Pancreas (tissue), 10 donors: Measurements from ENCODE around the gene ANKRD23. TPM values are rescaled to one million over a fixed set of nuclear protein-coding genes. Genes with fewer than 3 reads are reported as not detected.
A peak's percentile ranks its signal among the peaks of the same experiment; 100 is the strongest.

ENCODE experiments used
- ATAC-seq, 4 donors: fragments of 200-7000 bp; cut with Tn5 transposase; one replicate each; pipeline versions ENCODE4 v1.8.0 to v1.9.1; 2020; ENCODE audit warnings: mild to moderate bottlenecking in 4 of 4, moderate library complexity in 4 of 4
- DNase-seq, 6 donors: peaks; one replicate each; pipeline ENCODE4 v3.0.0-alpha.2; 2020
- FAIRE-seq: peaks from 2 replicates; lab custom pipeline; 2012; peaks lifted over from hg19 to GRCh38; lab: Jason Lieb, UNC
- H3K27ac ChIP-seq, 4 donors: fragments of 200-600 bp; sonication (generic); 1 replicate in 3 of 4; 2 replicates in 1 of 4; pipeline versions ENCODE4 v1.5.0 to v1.8.0; 2020
- H3K27me3 ChIP-seq, 4 donors: fragments of 200-600 bp; one replicate each; pipeline ENCODE4 v1.8.0; 2021
- H3K36me3 ChIP-seq, 3 donors: fragments of 200-600 bp; sonication (generic) in 1 of 3; one replicate each; pipeline versions ENCODE4 v1.5.0 to v1.8.0; 2020 to 2021
- H3K4me1 ChIP-seq, 3 donors: fragments of 200-600 bp; one replicate each; pipeline ENCODE4 v1.8.0; 2021
- H3K4me3 ChIP-seq, 4 donors: fragments of 200-600 bp; sonication (generic) in 2 of 4; one replicate each; pipeline versions ENCODE4 v1.5.0 to v1.8.0; 2020 to 2021
- H3K9me3 ChIP-seq, 4 donors: fragments of 200-600 bp; one replicate each; pipeline ENCODE4 v1.8.0; 2021
- CTCF ChIP-seq, 4 donors: fragments of 200-600 bp; sonication (generic) in 3 of 4; IDR thresholded peaks; one replicate each; pipeline versions ENCODE4 v1.5.0 to v1.8.0; 2021; ENCODE audit warnings: antibody characterized with exemption in 4 of 4
- WGBS, 2 donors: extraction: QIAGEN DNeasy Blood & Tissue Kit; methylation state at CpG; one replicate each; pipeline ENCODE4 v1.1.7; 2013; 5-methylcytosine and 5-hydroxymethylcytosine counted together
- intact Hi-C, 3 donors: fragments of 100-400 bp; cut with DNase I; formaldehyde crosslinking; loops; one replicate each; pipeline versions ENCODE4 v1.11.1 to v1.14.2; 2022
- polyA plus RNA-seq, 2 donors: library from polyadenylated mRNA; stranded (reverse); fragments of 200-250 nt; gene quantifications; one replicate each; pipeline ENCODE4 v1.2.3, GENCODE V29; 2013
- total RNA-seq, 6 donors: library from RNA; stranded (reverse); fragmentation: NEBNext Ultra II Directional in 4 of 6; extraction: Animal tissue kit (Norgen Biotek cat#: 25700) in 4 of 6; gene quantifications; one replicate each; pipeline versions ENCODE4 v1.2.1 to v1.2.4, GENCODE V29; 2021 to 2023
- donor health status: healthy with polysubstance abuse.
- donor health status: DM: no; HTN: no; CAD: no; lungs with moderate emphysema.
- donor health status: DM: no; HTN: no; CAD: no.
- donor health status: control.
- donor health status: control.
- donor health status: Bipolar disorder and iron deficiency.
- donor health status: DM: yes; HTN: yes; CAD: no.
- donor health status: DM: no; HTN: no; CAD: no.
- donor health status: DM: no; HTN: no; CAD: no.
- donor health status: DM: yes; HTN: yes; CAD: no.

ANKRD23 gene
- total and polyA plus RNA-seq, 8 donors: 0.95 to 10.9 (median 2.9) TPM

GRCh38 chr2:96857667-96858372, 14.0 kb upstream of the ANKRD23 start, which contains the start of gene ANKRD39:
Gene ANKRD39, minus strand, starts transcription at chr2:96858016. Its CDS starts 29 bp downstream, at chr2:96857987.
- peaks cover 0 to 5% (median 0%) of the 10 kb centered on the region in 3 donors for H3K4me1 ChIP-seq
- DNase-seq (peak; percentile 97 to 99 (median 98)), ATAC-seq (peak; percentile 92 to 97 (median 95)), FAIRE-seq (no peak)
- peak; percentile 58 to 80 (median 68) for TF ChIP-seq CTCF (IDR thresholded peaks at IDR 0.05)
- no peaks in the 10 kb centered on the region for H3K9me3 ChIP-seq
- peak within 1 kb of the TSS; percentile 62 to 99 (median 72) for H3K4me3 ChIP-seq
- no peaks in the 10 kb centered on the region for H3K27me3 ChIP-seq
- peak within 1 kb of the TSS; percentile 28 to 79 (median 54) for H3K27ac ChIP-seq
- intact Hi-C loops: no loop called here
- peaks cover 0 to 17% (median 5%) of the 10 kb centered on the region in 3 donors for H3K36me3 ChIP-seq
- WGBS, 2 donors: 0% methylated on average over 52 to 81 of the region's 81 CpGs

GRCh38 chr2:96856776-96857666, 13.2 kb upstream of the ANKRD23 start:
- H3K9me3 ChIP-seq: no peaks in the 10 kb centered on the region
- peaks cover 0 to 5% (median 0%) of the 10 kb centered on the region in 3 donors for H3K4me1 ChIP-seq
- intact Hi-C loops: no loop called here
- ATAC-seq (peak; percentile 2 to 15 (median 6)), FAIRE-seq (no peak), DNase-seq (peak in 1 of 6 donors; percentile 50)
- peak overlapping the region; percentile 62 to 99 (median 72) for H3K4me3 ChIP-seq
- 15 to 17% methylated on average over 27 of the region's 27 CpGs for WGBS, 2 donors
- peaks cover 0 to 17% (median 5%) of the 10 kb centered on the region in 3 donors for H3K36me3 ChIP-seq
- TF ChIP-seq CTCF (IDR thresholded peaks at IDR 0.05): no peak
- peak overlapping the region; percentile 28 to 79 (median 54) for H3K27ac ChIP-seq
- H3K27me3 ChIP-seq: no peaks in the 10 kb centered on the region

DNA sequence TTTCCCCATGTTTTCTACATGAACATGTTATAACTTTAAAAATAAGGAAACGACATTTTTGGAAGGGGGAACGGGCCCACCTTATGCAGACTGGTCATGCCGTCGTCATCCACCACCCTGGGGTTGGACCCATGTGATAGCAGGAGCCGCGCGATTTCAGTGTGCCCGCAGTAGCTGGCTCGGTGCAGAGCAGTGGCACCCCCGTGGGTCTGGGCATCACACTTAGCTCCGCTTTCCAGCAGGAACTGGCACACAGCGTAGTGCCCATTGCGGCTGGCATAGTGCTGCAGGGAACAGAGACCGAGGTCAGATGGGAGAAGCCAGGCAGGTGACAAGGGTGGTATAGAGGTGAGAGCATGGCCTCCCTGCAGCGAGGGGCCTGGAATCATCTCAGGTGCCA, 9.5 kb upstream of the ANKRD23 start:
- WGBS, 2 donors: 94 to 96% methylated on average over 15 of the region's 15 CpGs
- no peak overlapping the region for H3K27ac ChIP-seq
- no peak for TF ChIP-seq CTCF (IDR thresholded peaks at IDR 0.05)
- peaks cover 0 to 12% (median 0%) of the 10 kb centered on the region in 3 donors for H3K36me3 ChIP-seq
- H3K9me3 ChIP-seq: no peaks in the 10 kb centered on the region
- no peaks in the 10 kb centered on the region for H3K27me3 ChIP-seq
- no peak for ATAC-seq
- FAIRE-seq: no peak
- intact Hi-C loops: no loop called here
- H3K4me1 ChIP-seq: peaks cover 0 to 5% (median 0%) of the 10 kb centered on the region in 3 donors
- no peak for DNase-seq
- no peak overlapping the region for H3K4me3 ChIP-seq

- H3K4me1 ChIP-seq: peaks cover 0 to 5% (median 0%) of the 10 kb centered on the region in 3 donors
- H3K9me3 ChIP-seq: no peaks in the 10 kb centered on the region
- intact Hi-C loops: no loop called here
- H3K27ac ChIP-seq: no peak overlapping the region
- WGBS, 2 donors: 93 to 94% methylated on average over 6 of the region's 6 CpGs
- DNase-seq (no peak), ATAC-seq (no peak), FAIRE-seq (no peak)
- peaks cover 0 to 18% (median 0%) of the 10 kb centered on the region in 3 donors for H3K36me3 ChIP-seq
- TF ChIP-seq CTCF (IDR thresholded peaks at IDR 0.05): no peak
- no peak overlapping the region for H3K4me3 ChIP-seq
- no peaks in the 10 kb centered on the region for H3K27me3 ChIP-seq
Observed at GRCh38 chr2:96852667-96853066, 8.8 kb upstream of the ANKRD23 start.
